PC-3 (cell line): ENCODE results near the gene MAP3K5. TPM values are rescaled to one million over a fixed set of nuclear protein-coding genes. Genes with fewer than 3 reads are reported as not detected.

ENCODE experiments used
- ATAC-seq: fragments of 200-7000 bp; cut with Tn5 transposase; 2 replicates; pipeline ENCODE4 v1.9.1; 2020; ENCODE audit warnings: mild to moderate bottlenecking, moderate library complexity
- BruUV-seq: library from RNA; stranded (reverse); fragments of 400-500 nt; replicated peaks from 2 replicates; lab custom pipeline; 2021; lab: Mats Ljungman, UMichigan
- CTCF ChIA-PET: fragments of 300-600 bp; sonication (Branson Sonifier 250); formaldehyde crosslinking; loops from one replicate; lab custom pipeline; 2022; ENCODE audit warnings: antibody characterized with exemption; lab: Charles Lee
- POLR2A ChIA-PET: fragments of 300-600 bp; sonication (Branson Sonifier 250); formaldehyde crosslinking; loops from one replicate; lab custom pipeline; 2022; ENCODE audit warnings: antibody characterized with exemption; ENCODE audit not compliant: unreplicated experiment; lab: Charles Lee
- DNase-seq: peaks from one replicate; pipeline ENCODE4 v3.0.0-alpha.2; 2015
- H2AFZ ChIP-seq: fragments of 300-600 bp; sonication (generic); 2 replicates; pipeline ENCODE4 v1.6.0; 2016; ENCODE audit warnings: antibody characterized with exemption, low read length
- H3F3A ChIP-seq: fragments of 300-600 bp; sonication (generic); one replicate; pipeline ENCODE4 v1.6.0; 2017; ENCODE audit warnings: antibody characterized with exemption, low read length, control low read depth, mild to moderate bottlenecking; ENCODE audit not compliant: unreplicated experiment
- H3K27ac ChIP-seq: fragments of 300-600 bp; sonication (generic); 2 replicates; pipeline ENCODE4 v1.5.1; 2016; ENCODE audit warnings: mild to moderate bottlenecking, low read length
- H3K27me3 ChIP-seq: fragments of 300-600 bp; sonication (generic); 2 replicates; pipeline ENCODE4 v1.6.1; 2016; ENCODE audit warnings: low read length, mixed read lengths
- H3K36me3 ChIP-seq: fragments of 300-600 bp; sonication (generic); 2 replicates; pipeline ENCODE4 v1.6.1; 2016; ENCODE audit warnings: low read depth, mixed run types, low read length, mixed read lengths
- H3K4me1 ChIP-seq: fragments of 300-600 bp; sonication (generic); 2 replicates; pipeline ENCODE4 v1.5.1; 2016; ENCODE audit warnings: low read length; ENCODE audit not compliant: insufficient read depth
- H3K4me2 ChIP-seq: fragments of 300-600 bp; sonication (generic); 2 replicates; pipeline ENCODE4 v1.6.0; 2016; ENCODE audit warnings: low read length
- H3K4me3 ChIP-seq: fragments of 300-600 bp; sonication (generic); 2 replicates; pipeline ENCODE4 v1.5.1; 2016; ENCODE audit warnings: mild to moderate bottlenecking, low read length, mixed read lengths
- H3K79me2 ChIP-seq: fragments of 300-600 bp; sonication (generic); 2 replicates; pipeline ENCODE4 v1.6.1; 2017; ENCODE audit warnings: low read length, mixed read lengths
- H3K9ac ChIP-seq: fragments of 300-600 bp; sonication (generic); 2 replicates; pipeline ENCODE4 v1.6.0; 2016; ENCODE audit warnings: mild to moderate bottlenecking, low read length
- H3K9me2 ChIP-seq: fragments of 300-600 bp; sonication (generic); replicated peaks from 2 replicates; pipeline ENCODE4 v1.6.1; 2016; ENCODE audit warnings: mixed run types, low read length, mixed read lengths
- H3K9me3 ChIP-seq: fragments of 300-600 bp; sonication (generic); 2 replicates; pipeline ENCODE4 v1.6.1; 2016; ENCODE audit warnings: low read length, mixed read lengths
- H4K20me1 ChIP-seq: fragments of 300-600 bp; sonication (generic); 2 replicates; pipeline ENCODE4 v1.6.1; 2016; ENCODE audit warnings: low read length, mixed read lengths
- CTCF ChIP-seq: fragments of 300-600 bp; sonication (generic); conservative IDR thresholded peaks from 2 replicates; pipeline ENCODE4 v1.5.1; 2017; ENCODE audit warnings: antibody characterized with exemption, low read depth, mild to moderate bottlenecking, low read length
- EZH2 ChIP-seq: fragments of 300-600 bp; sonication (generic); IDR thresholded peaks from one replicate; pipeline ENCODE4 v1.6.1; 2017; ENCODE audit warnings: antibody characterized with exemption, mild to moderate bottlenecking, low read length; ENCODE audit not compliant: unreplicated experiment
- EZH2phosphoT487 ChIP-seq: fragments of 300-600 bp; sonication (generic); IDR thresholded peaks from 2 replicates; pipeline ENCODE4 v1.6.1; 2018; ENCODE audit warnings: mild to moderate bottlenecking, antibody characterized with exemption, low read length, borderline replicate concordance
- intact Hi-C: fragments of 100-400 bp; cut with micrococcal nuclease; formaldehyde crosslinking; loops from 2 replicates; pipeline ENCODE4 v1.9.0; 2023
- total RNA-seq: library from RNA; depleted of rRNA; stranded (reverse); fragments of >200 nt; gene quantifications from 2 replicates; pipeline ENCODE4 v1.2.3, GENCODE V29; 2014

The MAP3K5 gene
- total RNA-seq, 1 experiment from 2014 or later = 4.3 TPM

- BruUV-seq = no TSS peak
- Histone ChIP-seq H3K9me2 (no peaks in the 10 kb centered on the region), H2AFZ (no peak overlapping the region), H3F3A (no peaks in the 10 kb centered on the region), H3K36me3 (no peaks in the 10 kb centered on the region), H3K9me3 (no peaks in the 10 kb centered on the region), H3K9ac (no peak overlapping the region), H4K20me1 (peaks cover 4% of the 10 kb centered on the region; the same call in 1 of the 2 replicates), H3K27me3 (no peaks in the 10 kb centered on the region), H3K27ac (no peak overlapping the region), H3K4me2 (no peak overlapping the region), H3K4me1 (peaks cover 23% of the 10 kb centered on the region), H3K4me3 (no peak overlapping the region), H3K79me2 (peaks cover 51% of the 10 kb centered on the region)
- CTCF ChIA-PET = no interaction called here
- no peak for TF ChIP-seq CTCF
- TF ChIP-seq EZH2phosphoT487 = no peak
- no peak for TF ChIP-seq EZH2
- POLR2A ChIA-PET = no interaction called here
- DNase-seq (no peak), ATAC-seq (no peak)
- intact Hi-C loops = no loop called here
Observed at GRCh38 chr6:136522636-136523035, 269.6 kb downstream of the MAP3K5 start.

GRCh38 chr6:136521911-136522310 is 270.4 kb downstream of the MAP3K5 start:
- ChIA-PET POLR2A (no interaction called here), CTCF (no interaction called here)
- intact Hi-C loops = no loop called here
- ATAC-seq = no peak
- H2AFZ ChIP-seq = no peak overlapping the region
- H3K4me1 ChIP-seq = peaks cover 28% of the 10 kb centered on the region
- peaks cover 4% of the 10 kb centered on the region; the same call in 1 of the 2 replicates for H4K20me1 ChIP-seq
- TF ChIP-seq EZH2phosphoT487 (no peak), EZH2 (no peak), CTCF (no peak)
- BruUV-seq = no TSS peak
- H3K79me2 ChIP-seq = peaks cover 47% of the 10 kb centered on the region
- no peaks in the 10 kb centered on the region for H3K9me2 ChIP-seq
- H3K27ac ChIP-seq = no peak overlapping the region
- no peaks in the 10 kb centered on the region for H3K9me3 ChIP-seq
- H3K4me3 ChIP-seq = no peak overlapping the region
- H3K4me2 ChIP-seq = no peak overlapping the region
- DNase-seq = no peak
- H3K9ac ChIP-seq = no peak overlapping the region
- H3F3A ChIP-seq = no peaks in the 10 kb centered on the region
- H3K27me3 ChIP-seq = no peaks in the 10 kb centered on the region
- H3K36me3 ChIP-seq = no peaks in the 10 kb centered on the region

- no TSS peak for BruUV-seq
- H3K27ac ChIP-seq = no peak overlapping the region
- peaks cover 32% of the 10 kb centered on the region for H3K4me1 ChIP-seq
Observed at GRCh38 chr6:136521427-136521826, 270.9 kb downstream of the MAP3K5 start.

More at GRCh38 chr6:136521427-136521826, 270.9 kb downstream of the MAP3K5 start:
- intact Hi-C loops = no loop called here
- ATAC-seq = no peak
- Histone ChIP-seq H3K9me3 (no peaks in the 10 kb centered on the region), H4K20me1 (peaks cover 8% of the 10 kb centered on the region; the same call in 1 of the 2 replicates), H3F3A (no peaks in the 10 kb centered on the region), H3K4me3 (no peak overlapping the region), H3K27me3 (no peaks in the 10 kb centered on the region), H3K36me3 (no peaks in the 10 kb centered on the region), H3K9ac (no peak overlapping the region), H3K4me2 (no peak overlapping the region), H2AFZ (no peak overlapping the region), H3K79me2 (peaks cover 46% of the 10 kb centered on the region), H3K9me2 (no peaks in the 10 kb centered on the region)
- TF ChIP-seq CTCF = no peak
- no peak for TF ChIP-seq EZH2
- no peak for TF ChIP-seq EZH2phosphoT487
- POLR2A ChIA-PET = no interaction called here
- CTCF ChIA-PET = no interaction called here
- DNase-seq = no peak
